Brain pericyte (primary cell): ENCODE data around the gene DMWD.
"Not testable (repeated sequence)": the region's sequence is repeated elsewhere in the genome, so short reads cannot be mapped to it uniquely, and the experiment has no call there.

Source experiments
- DNase-seq: peaks from one replicate; pipeline ENCODE4 v3.0.0-alpha.2; 2012; ENCODE audit warnings: low read depth, low spot score

Gene DMWD

DNA sequence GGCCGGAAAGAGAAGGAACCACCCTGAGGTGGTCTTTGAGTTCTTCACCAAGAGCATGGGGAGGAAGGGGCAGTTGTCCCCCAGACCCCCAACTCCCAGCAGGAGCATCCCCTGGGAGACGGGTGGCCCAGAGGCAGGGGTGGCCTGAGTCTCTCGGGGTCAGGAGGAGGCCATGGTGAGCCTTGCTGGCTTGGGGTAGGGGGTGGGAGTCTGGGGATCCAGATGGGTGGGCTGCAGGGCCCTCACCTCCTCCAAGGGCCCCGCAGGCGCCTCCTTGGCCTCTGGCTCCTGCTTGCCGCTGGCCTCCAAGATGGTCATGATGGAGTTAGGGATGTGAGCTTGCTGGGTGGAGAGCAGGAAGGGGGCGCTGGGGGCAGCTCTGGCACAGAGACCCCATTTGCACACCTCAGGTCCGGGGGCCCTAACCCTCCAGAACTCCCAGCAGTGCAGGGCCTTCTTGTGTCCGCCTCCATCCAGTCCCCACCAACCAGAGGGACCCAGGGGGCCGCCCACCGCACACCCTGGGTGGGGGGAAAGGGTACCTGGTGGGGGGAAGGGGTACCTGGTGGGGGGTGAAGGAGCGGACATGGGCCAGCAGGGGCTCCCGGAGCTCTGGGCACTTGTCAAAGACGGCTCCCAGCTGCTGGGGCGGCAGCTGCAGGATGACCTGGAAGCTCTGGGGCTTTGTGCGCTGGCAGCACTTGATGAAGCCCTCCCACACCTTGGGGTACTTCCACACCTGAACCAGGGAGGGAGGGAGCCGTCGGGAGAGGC lies 23.8 kb upstream of the DMWD start:
- DNase-seq = no peak

DNA sequence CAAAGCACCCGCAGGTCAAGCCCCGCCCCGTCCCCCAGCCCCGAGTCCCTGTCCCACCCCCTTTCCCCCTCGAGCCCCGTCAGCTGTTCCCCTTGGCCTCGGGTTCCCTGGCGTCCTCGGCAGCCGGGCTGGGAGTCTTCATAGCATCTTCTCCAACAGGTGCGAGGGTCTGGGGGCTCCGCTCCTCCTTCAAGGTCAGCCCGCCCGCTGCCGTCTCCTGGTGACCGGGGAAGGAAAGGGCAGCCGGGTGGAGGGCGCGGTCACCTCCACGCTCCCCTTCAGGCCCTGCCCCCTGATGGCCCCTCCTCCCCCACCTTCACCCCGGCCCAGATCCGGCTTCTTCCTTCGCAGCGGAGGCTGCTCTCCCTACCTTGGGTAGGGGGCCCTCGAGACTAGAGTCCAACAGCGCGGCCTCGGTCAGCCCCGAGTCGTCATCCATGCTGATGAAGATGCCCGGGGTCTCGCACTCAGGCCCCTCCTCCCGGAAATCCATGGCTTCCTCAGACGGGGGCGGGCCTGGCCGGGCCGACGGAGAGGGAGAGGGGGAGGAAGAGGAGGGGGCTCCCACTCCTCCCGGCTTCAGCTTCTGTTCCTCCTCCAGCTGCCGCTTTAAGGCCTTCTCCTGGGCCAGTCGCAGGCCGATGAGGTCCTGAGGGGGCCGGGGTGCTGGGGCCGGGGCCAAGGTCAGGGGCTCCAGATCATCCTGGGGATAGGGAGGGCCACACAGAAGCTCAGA lies 23.0 kb upstream of the DMWD start:
- no peak for DNase-seq

DNA sequence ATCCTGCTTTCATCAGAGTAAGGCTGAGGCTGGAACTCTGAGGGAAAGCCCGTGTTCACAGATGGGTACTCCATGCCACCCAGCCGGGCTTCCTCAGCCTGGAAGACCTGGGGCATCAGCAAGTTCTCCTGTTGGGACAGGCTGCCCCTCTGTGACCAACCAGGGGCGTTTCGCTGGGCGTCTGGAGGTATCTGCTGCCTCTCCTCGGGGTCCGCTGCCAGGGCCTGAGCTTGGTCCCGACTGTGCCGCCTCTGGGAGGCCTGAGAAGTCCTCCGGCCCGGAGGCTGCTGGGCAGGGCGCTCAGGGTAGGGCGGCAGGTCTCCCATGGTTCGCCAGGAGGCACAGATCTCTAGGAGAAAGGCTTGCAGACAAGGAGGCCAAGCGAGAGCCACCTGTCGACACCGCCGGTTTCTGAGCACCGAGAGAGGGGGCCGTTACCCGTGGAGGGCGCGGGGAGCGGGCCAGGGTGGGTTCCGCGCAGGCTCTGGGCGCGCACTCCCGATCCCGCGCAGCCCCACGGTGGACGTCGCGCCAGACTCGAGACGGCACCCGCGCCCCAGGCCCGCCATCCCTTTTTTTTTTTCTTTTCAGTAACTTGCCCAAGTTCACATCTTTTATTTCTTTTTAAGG lies 22.3 kb upstream of the DMWD start, which contains the start of gene RSPH6A:
TSS of gene RSPH6A (minus strand) at position 458 of the 630 bp plus-strand sequence. CDS start at position 326, 132 bp downstream.
- DNase-seq = no peak

DNA sequence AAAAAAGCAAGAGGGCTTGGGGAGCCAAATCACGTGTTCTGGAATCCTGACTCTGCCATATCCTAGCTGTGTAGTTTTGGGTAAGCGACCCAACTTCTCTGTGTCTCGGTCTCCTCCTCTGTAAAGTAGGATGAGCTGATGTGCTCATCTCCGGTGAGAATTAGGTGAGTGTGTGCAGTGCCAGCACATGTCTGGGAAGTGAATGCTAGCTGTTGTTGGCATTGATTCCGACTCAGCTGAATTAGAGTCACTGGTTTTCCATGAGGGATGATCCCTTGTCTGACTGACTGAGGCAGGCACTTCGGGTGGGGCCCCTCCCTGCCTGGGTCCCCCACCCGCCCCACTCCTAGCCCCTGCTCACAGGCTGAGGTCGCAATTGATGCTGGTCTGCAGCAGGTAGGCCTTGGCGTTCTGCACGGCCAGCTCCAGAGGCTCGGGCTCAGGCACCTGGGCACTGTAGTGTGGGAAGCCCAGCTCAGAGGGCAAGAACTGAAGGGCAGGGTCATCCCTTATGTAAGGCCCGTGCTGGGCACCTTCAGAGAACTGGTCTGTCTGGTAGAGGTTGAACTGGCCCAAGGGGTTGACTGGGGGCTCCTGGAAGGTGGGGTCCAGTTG lies 21.6 kb upstream of the DMWD start:
- no peak for DNase-seq

DNA sequence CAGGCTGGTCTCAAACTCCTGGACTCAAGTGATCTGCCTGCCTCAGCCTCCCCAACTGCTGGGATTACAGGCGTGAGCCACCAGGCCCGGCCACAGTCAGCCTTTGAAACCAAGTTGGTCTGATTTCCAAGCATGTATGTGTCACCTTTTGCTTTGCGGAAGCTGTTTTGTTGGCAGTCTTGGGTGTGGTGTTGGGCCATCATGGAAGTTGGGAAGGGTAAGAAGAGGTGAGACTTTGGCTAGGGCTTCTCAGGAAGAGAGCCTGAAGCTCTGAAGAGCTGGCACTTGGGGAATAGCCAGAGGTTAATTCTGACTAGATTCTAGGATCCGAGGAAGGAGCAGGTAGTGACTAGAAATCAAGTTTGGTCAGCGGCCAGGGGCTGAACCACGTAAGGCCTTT lies 19.7 kb upstream of the DMWD start:
- no peak for DNase-seq

DNA sequence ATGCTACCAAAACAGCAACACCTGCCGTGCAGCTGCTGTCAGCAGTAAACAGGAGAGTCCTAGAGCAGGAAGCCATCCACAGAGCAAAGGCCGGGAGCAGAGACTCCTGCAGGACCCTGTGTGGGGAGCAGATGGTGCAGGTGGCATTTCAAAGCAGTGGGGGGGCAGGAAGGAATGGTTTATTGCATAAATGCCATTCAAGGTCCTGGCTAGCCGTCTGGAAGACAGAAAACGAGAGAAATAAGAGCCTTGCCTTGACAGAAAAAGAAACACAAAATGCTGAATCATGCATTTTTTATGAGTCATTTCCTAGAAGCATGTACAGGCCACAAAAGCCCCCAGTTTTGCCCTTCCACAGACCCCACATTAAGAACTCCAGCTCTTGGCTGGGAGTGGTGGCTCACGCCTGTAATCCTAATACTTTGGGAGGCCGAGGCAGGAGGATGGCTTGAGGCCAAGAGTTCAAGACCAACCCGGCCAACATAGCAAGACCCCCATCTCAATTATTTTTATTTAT lies 17.1 kb upstream of the DMWD start:
- peak; percentile 44 for DNase-seq

DNA sequence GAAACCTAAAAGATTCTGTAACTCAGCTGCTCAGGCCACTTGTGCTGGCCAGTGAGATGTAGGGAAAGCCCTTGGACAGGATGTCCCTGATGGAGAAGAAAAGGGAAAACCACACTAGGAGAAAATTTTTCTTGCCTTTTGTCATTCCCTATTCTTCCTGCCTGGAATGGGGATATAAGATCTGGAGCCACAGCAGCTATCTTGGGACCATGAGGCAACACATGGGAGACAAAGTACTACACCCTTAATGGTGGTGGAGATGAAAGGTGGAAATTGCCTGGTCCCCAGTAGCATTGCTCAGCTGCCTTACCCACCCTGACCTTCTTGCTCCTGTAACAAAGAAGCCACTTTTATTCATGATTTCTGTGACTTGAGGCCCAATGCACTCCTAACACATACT lies 13.1 kb upstream of the DMWD start:
- DNase-seq = no peak

DNA sequence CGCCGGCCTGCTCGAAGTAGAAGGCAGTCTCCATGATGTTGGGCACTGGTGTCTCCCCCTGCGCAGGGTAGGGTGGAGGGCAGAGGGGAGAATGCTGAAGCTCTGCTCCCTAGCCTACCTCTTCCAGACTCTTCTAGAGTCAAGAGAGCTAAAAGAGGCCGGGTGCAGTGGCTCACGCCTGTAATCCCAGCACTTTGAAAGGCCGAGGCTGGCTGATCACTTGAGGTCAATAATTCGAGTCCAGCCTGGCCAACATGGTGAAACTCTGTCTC lies 12.2 kb upstream of the DMWD start:
- DNase-seq = no peak

DNA sequence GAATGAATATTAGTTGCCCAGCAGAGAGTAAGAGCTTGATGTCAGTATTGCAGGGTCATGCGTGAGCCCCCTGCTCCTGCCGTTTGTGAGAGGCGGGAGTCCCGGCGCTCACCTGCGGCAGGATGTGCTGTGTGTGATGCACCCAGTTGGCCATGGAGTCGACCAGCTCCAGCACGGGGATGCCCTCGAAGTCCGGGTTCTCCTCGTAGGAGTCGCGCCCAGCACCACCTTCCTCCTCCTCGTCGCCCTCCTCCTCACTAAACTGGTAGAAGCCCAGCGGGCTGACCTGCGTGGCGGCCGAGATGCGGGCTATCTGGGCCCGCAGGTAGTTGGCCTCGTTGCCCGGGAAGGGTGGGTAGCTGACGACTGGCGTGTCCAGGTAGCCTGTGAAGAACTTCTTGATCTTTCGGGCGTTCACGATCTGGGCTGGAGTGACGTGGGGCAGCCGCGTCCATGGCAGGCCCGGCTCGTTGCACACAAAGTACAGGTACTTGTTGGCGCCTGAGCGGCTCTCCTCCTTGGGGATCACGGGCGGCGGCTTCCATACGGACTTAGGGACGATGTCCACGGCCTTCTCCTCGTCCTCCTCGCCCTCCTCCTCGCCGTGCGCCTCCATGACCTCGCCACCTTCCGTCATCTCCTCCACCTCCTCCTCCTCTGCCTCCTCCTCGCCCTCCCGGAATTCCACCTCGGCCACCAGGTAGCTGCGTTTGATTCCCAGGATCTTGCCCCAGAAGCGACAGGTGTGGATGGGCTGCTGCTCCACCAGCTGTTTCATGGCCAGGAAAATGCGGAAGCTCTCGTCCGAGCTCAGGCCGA lies 11.7 kb upstream of the DMWD start:
- no peak for DNase-seq

DNA sequence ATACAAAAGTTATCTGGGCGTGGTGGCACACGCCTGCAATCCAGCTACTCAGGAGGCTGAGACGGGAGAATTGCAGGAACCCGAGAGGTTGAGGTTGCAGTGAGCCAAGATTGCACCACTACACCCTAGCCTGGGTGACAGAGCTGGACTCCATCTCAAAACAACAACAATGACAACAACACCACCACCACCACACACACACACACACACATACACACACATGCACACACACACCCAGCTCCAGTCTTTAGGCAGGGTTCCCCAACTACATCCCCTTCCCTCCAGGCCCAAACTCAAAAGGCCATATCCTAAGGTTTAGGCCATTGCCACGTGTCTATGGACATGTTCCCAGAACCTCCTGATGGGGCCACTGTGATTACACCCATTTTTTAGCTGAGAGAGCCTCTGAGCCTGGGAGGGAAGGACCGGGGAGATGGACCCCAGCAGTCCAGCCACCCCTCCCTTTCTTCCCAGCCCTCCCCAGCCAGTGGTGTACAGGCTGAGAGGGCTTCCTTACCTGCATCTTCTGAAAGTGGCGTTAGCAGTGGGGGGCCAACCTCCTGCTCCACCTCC lies 9.0 kb upstream of the DMWD start:
- DNase-seq = no peak

DNA sequence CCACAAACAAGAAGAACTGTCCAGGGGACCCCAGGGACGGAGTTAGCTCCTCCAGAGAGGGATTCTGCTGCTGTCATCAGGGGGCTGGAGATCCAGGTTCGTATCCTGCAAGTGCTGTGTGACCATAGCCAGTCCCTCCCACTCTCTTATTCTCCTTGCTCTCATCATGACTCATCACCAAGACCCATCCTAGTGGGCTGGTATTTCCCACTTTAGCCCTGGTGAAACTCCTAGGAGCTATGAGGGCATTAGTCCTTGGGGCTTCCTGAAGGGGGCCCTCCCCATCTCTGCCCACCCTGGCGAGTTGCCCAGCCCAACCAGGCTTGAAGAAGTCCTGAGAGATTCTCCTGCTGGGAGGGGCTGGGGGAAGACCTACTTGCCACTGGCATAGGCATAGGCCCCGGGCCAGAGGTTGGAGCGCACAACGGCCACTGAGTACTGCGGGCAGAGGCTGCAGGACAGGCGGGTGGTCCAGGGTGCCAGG lies 7.5 kb upstream of the DMWD start:
- no peak for DNase-seq

DNA sequence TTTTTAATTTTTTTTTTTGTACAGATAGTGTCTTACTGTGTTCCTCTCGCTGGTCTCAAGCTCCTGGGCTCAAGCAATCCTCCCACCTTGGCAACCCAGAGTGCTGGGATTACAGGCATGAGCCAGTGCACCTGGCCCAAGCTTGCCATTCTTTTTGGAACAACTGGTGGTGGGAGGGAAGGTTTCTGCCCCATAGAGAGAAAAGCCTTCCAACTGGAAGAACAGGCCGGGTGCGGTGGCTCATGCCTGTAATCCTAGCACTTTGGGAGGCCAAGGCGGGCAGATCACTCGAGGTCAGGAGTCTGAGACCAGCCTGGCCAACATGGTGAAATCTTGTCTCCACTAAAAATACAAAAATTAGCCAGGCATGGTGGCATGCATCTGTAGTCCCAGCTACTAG lies 6.9 kb upstream of the DMWD start:
- DNase-seq = not testable (repeated sequence)

DNA sequence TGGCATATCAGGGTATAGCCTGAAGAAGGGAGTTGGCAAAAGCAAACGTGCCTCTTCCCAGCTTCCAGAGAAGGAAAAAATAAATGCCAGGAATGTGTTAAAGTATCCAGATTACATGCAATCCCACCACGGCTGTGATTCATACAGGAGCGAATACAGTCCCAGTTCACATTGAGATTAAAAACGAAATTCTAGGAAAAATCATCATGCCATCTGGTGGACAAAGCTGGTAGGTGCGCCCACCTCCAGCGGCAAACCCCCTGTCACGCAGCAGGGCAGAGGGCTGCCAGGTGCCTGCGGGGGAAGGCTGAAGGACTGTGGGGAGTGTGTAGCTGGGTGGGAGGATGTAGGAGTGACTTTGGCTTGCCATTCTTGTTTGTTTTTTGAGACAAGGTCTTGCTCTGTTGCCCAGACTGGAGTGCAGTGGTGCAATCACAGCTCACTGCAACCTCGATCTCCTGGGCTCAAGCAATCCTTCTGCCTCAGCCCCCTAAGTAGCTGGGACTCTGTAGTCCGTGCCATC lies 6.4 kb upstream of the DMWD start:
- DNase-seq = no peak

DNA sequence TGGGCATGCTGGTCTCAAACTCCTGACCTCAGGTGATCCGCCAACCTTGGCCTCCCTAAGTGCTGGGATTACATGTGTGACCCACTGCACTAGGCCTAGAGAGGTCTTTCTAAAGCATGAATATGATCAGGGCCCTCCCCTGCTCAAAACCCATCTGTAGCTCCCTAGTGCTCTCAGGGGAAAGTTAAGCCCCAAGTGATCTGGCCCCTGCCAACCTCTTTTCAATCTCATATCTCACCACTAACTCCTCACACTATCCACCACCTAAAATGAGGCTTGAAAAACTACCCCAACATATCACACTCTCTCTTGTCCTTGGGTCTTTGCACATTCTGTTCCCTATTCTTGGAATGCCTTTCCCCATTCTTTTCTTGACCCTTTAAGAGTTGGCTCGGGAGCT lies 2.0 kb upstream of the DMWD start:
- no peak for DNase-seq

DNA sequence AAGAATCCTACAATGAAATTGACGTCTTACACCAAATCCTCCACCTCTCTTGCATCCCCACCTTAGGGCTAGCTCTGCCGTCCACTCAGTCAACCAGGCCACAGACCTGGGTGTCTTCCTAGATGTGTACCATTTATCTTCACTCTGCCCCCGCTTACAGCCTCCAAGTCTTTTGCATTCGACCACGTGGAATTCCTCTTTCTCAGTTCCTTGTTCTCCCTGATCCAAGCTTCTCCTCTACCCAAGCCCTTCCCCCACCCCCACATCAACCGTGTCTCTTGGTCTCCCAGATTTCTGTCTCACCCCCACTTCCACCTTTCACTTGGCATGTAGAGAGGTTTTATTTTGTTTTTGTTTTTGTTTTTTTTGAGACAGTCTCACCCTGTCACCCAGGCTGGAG lies 1.2 kb upstream of the DMWD start:
- no peak for DNase-seq

DNA sequence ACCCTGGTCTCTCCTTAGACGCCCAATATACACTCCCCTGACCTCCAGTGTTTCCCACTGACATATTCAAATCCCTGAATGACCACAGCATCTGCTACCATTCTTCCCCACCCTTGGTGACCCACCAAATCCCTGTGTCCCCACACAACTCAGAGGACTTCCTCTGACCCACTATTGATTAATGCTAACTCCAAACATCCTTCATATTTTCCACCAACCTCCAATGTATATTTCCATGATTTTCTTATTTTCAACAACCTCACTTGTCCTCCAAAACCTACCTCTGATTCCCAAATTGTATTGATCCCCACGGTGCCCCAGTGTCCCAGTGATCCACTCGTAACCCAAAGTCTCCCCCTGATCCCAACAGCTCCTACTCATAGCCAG lies 526 bp upstream of the DMWD start:
- DNase-seq = no peak

DNA sequence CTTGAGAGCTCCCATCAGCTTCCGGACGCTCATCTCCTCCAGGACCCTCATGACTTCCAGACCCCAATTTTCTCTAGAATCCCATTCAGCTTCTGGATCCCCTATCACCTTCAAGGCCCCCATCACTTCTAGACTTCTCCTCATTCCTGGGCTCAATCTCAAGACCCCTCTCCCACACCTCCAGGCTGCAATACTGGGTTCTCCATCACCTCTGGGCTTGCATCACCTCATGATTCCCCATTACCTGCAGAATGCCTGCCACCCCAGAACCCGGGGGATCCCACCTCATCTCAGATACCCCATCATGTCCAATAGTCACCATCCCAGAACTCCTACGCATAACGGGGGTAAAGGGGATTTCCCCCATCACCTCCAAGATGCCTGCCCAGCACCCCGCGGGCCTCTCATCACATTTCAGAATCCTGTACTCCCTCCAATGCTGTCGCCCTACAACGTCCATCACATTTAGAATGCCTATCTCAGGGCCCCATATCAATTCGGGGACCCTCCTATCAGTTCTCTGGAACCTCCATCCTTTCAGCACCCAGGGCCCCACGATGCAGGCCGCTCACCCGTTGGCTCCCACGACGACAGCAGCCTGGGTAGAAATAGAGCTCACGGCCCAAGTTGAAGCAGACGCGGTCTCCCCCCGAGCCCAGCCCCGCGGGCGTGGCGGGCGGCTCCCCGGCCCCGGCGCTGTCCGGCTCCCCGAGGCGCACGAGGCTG lies 738 bp downstream of the DMWD start:
- no peak for DNase-seq

DNA sequence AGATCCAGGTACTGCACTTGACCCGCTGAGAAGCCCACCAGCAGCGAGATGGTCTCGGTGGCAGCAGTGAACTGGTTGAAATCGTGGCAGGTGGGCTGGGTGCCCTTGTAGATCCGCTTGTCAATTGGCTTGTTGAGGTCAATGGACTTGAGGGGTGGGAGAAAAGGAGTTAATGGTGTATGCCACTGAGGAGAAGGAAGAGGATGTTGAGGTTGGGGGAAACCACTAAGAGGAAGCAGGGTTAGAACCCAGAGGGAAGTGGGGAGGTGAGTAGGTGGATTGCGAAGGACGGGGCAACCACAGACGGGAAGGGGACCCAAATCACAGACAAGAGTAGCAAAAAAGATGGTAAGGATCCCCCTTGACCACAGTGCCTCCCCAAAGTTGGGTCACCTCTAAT lies 1.7 kb downstream of the DMWD start:
- no peak for DNase-seq

DNA sequence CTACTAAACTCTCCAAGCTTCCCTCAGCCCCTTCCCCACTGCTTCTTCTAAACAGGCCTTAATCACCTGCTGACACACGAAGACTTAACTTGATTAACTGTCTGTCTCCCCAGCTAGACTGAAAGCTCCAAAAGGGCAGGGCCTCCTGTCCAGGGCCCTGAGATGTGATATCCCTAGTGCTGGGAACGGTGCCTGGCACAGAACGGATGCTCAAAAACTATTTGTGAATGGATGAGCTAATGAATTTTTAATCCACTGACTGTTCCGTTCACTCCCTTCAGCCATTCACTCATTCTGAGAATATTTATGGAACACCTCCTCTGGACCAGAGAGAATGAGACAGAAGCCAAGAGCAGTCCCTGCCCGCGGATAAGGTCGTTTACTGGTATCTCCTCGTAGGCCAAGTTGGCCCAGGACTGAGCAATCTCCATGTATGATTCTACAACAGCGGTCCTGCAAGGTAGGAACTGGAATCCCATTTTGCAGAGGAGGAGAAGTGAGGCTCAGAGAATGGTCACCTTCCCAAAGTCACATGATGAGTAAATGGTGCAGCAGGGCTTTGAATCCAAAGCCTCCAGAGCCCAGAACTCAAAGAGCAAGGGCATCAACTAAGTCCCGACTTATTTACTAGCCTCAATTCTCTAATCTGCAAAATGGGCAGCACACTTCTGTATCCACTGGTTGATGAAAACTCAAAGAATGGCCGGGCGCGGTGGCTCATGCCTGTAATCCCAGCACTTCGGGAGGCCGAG lies 3.4 kb downstream of the DMWD start:
- DNase-seq = no peak
